HG03457 (cell line): ENCODE data around the gene GPI.
"Not testable (repeated sequence)": the region's sequence is repeated elsewhere in the genome, so short reads cannot be mapped to it uniquely, and the experiment has no call there.

Experiments used
- ATAC-seq: cut with Tn5 transposase; IDR thresholded peaks from one replicate; pipeline ENCODE4 v1.9.1; 2021; ENCODE audit warnings: moderate number of reproducible peaks; ENCODE audit not compliant: unreplicated experiment

Gene GPI

GRCh38 chr19:34400844-34401243 is 35.8 kb downstream of the GPI start:
- ATAC-seq = not testable (repeated sequence)

- no peak for ATAC-seq
These were observed 37.1 kb downstream of the GPI start for GRCh38 chr19:34402074-34402600.

GRCh38 chr19:34403784-34404108 is 38.8 kb downstream of the GPI start:
- ATAC-seq = no peak

- ATAC-seq = peak; percentile 57
These were observed 39.3 kb downstream of the GPI start, which contains the start of gene PDCD2L for GRCh38 chr19:34404109-34404909. PDCD2L (plus strand) TSS chr19:34404399; CDS start chr19:34404431, 32 bp downstream.

- no peak for ATAC-seq
These were observed 41.1 kb downstream of the GPI start for GRCh38 chr19:34405892-34406660.

GRCh38 chr19:34408411-34408810 is 43.4 kb downstream of the GPI start:
- ATAC-seq = no peak

GRCh38 chr19:34409189-34410164 is 44.5 kb downstream of the GPI start:
- no peak for ATAC-seq

GRCh38 chr19:34411216-34411615 is 46.2 kb downstream of the GPI start:
- ATAC-seq = no peak

- no peak for ATAC-seq
These were observed 51.1 kb downstream of the GPI start for GRCh38 chr19:34416021-34416545.

- ATAC-seq = no peak
These were observed 53.3 kb downstream of the GPI start for GRCh38 chr19:34418300-34418699.

- no peak for ATAC-seq
These were observed 61.2 kb downstream of the GPI start for GRCh38 chr19:34426096-34426661.

- ATAC-seq = no peak
These were observed 63.7 kb downstream of the GPI start for GRCh38 chr19:34428549-34429285.

- no peak for ATAC-seq
These were observed 64.6 kb downstream of the GPI start for GRCh38 chr19:34429553-34429952.

GRCh38 chr19:34430738-34431625 is 66.0 kb downstream of the GPI start:
- ATAC-seq = no peak

GRCh38 chr19:34431681-34432402 is 66.8 kb downstream of the GPI start:
- ATAC-seq = no peak

GRCh38 chr19:34432797-34433196 is 67.8 kb downstream of the GPI start:
- no peak for ATAC-seq

- ATAC-seq = no peak
These were observed 71.7 kb downstream of the GPI start for GRCh38 chr19:34436716-34437115.

- ATAC-seq = no peak
These were observed 83.2 kb downstream of the GPI start for GRCh38 chr19:34448191-34448590.
